Right cardiac atrium (tissue), 5 donors: ENCODE measurements around the gene DARS1. TPM values are rescaled to one million over a fixed set of nuclear protein-coding genes. Genes with fewer than 3 reads are reported as not detected.
"Not testable (repeated sequence)": the region's sequence is repeated elsewhere in the genome, so short reads cannot be mapped to it uniquely, and the experiment has no call there.

Source experiments
- ATAC-seq, 2 donors: fragments of 200-7000 bp; cut with Tn5 transposase; one replicate each; pipeline versions ENCODE4 v1.8.0 to v1.9.1; 2020; ENCODE audit warnings: moderate library complexity in 2 of 2, mild to moderate bottlenecking in 1 of 2
- DNase-seq, 3 donors: peaks; one replicate each; pipeline ENCODE4 v3.0.0-alpha.2; 2020
- H3K27ac ChIP-seq: one replicate; pipeline ENCODE4 v1.5.1; 2013; ENCODE audit warnings: mild to moderate bottlenecking, low read length, control low read depth, moderate library complexity
- H3K27me3 ChIP-seq: one replicate; pipeline ENCODE4 v1.6.1; 2013; ENCODE audit not compliant: control insufficient read depth, insufficient read depth
- H3K4me1 ChIP-seq: one replicate; pipeline ENCODE4 v1.6.1; 2013; ENCODE audit warnings: low read length; ENCODE audit not compliant: control insufficient read depth, insufficient read depth
- H3K4me3 ChIP-seq: one replicate; pipeline ENCODE4 v1.5.1; 2013; ENCODE audit warnings: low read length, control low read depth
- H3K9me3 ChIP-seq: one replicate; pipeline ENCODE4 v1.6.1; 2013; ENCODE audit warnings: low read length; ENCODE audit not compliant: control insufficient read depth
- WGBS: extraction: QIAGEN DNeasy Blood & Tissue Kit; methylation state at CpG from one replicate; pipeline ENCODE4 v1.1.7; 2013; 5-methylcytosine and 5-hydroxymethylcytosine counted together
- intact Hi-C, 4 donors: fragments of 100-400 bp; cut with DNase I; formaldehyde crosslinking; loops; one replicate each; pipeline versions ENCODE4 v1.11.0 to v1.14.0; 2022 to 2023
- polyA plus RNA-seq: library from polyadenylated mRNA; stranded (reverse); fragments of 200-250 nt; gene quantifications from one replicate; pipeline ENCODE4 v1.2.3, GENCODE V29; 2013
- total RNA-seq, 4 donors: library from RNA; stranded (reverse); fragmentation: NEBNext Ultra II Directional; extraction: Animal tissue kit (Norgen Biotek cat#: 25700); gene quantifications; one replicate each; pipeline ENCODE4 v1.2.1, GENCODE V29; 2021
- donor health status: healthy with polysubstance abuse.
- donor health status: DM: no; HTN: yes; CAD: no.
- donor health status: DM: no; HTN: no; CAD: no.
- donor health status: DM: no; HTN: yes; CAD: no; lungs with severe emphysema.
- donor health status: DM: yes; HTN: yes; CAD: no.

Gene DARS1
- total and polyA plus RNA-seq, 5 donors: 50.0 to 63.4 (median 54.4) TPM

DNA sequence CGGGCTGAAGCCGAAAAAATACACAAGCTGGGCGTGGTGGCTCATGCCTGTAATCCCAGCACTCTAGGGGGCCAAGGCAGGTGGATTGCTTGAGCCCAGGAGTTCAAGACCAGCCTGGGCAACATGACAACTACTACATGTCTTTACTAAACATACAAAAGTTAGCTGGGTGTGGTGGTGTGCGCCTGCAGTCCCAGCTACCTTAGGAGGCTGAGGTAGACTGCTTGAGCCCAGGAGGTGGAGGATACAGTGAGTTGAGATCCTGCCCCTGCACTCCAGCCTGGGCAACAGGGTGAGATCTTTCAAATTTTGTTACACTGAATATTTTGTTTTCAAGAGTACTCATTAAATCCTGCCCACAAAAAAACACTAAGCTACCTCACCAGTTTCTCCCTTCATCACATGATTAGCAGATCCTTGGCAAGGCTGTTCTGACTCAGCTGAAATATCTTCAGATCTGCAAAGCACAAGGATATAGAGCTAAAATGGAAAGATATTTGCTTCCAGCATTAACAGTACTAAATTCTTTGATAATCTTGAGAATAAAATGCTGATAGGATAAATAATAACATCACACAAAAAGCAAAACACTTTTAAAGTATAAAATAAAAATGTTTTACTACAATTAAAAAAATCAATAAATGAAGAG is 81.0 kb downstream of the DARS1 start:
- 97% methylated on average over 4 of the region's 4 CpGs for WGBS
- ATAC-seq (no peak), DNase-seq (no peak)
- intact Hi-C loops: no loop called here
- H3K27ac ChIP-seq: no peak overlapping the region
- H3K27me3 ChIP-seq: no peaks in the 10 kb centered on the region
- H3K4me1 ChIP-seq: no peaks in the 10 kb centered on the region
- H3K9me3 ChIP-seq: no peaks in the 10 kb centered on the region
- no peak overlapping the region for H3K4me3 ChIP-seq

DNA sequence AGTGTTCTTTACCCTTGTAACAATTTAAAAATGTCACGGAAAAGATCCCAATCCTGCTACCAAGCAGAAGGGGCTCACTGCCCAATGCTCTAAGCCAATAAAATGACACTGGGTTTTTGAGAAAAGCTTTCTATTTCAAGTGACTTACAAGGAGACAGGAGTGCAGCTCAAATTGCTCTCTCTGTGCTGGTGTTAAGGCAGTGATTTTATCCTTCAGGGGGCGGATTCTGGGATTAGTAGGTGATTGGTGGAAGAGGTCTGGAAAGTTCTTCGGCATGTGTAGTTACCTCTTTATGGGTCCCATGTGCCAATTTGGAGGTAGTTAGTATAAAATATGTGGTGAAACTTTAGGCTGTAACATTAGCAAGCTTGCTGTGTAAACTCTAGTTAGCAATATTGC is 81.8 kb downstream of the DARS1 start:
- 86% methylated on average over 3 of the region's 3 CpGs for WGBS
- ATAC-seq: no peak
- intact Hi-C loops: no loop called here

DNA sequence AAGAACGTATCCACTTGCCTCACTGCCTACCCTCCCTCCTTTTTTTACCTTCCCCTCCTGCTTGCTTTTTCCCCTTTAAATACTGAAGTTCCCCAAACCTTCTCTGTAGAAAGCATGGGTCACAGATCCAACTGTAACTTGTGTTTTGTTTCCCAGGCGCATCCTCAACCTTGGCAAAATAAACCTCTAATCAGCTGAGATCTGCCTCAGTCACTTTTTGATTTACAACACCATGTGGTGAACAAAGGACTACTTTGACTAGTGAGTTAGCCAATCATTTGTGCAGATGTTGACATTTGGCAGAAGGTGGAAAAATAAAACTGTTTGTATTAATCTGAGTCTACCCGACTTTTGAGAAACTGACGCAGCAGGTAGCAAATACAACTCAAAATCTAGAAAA is 85.9 kb downstream of the DARS1 start:
- ATAC-seq (no peak), DNase-seq (no peak)
- 82% methylated on average over 4 of the region's 4 CpGs for WGBS
- Histone ChIP-seq H3K4me1 (no peaks in the 10 kb centered on the region), H3K4me3 (no peak overlapping the region), H3K27ac (no peak overlapping the region), H3K9me3 (no peaks in the 10 kb centered on the region), H3K27me3 (no peaks in the 10 kb centered on the region)
- intact Hi-C loops: no loop called here

More for the DNA sequence above, 81.8 kb downstream of the DARS1 start:
- Histone ChIP-seq H3K27ac (no peak overlapping the region), H3K9me3 (no peaks in the 10 kb centered on the region), H3K27me3 (no peaks in the 10 kb centered on the region), H3K4me3 (no peak overlapping the region), H3K4me1 (no peaks in the 10 kb centered on the region)
- DNase-seq: no peak

DNA sequence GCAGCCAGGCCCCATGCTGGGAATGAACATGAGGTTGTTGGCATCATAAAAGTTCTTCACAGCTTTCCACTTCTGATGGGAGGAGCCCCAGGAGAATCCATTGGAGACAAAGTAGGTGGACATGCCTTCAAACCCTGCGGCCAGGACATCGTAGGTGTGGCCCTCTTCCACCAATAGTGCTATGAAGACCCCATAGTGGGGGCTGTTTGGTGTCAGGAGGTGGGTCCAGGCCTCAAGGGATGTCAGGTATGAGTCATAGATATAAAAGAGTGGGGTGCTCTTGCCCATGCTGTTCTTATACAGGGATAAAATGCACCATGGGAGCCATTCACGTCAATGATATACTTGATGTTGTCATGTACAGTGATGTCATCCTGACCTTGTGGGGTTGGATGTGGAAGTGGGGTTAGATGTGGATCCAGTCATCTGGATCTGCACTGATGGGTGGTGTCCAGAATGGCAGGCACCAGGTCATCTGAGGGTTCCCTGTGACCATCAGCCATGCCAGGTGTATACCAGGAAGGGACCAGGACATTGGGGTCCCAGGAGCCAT is 87.1 kb downstream of the DARS1 start:
- Histone ChIP-seq H3K4me3 (no peak overlapping the region), H3K4me1 (no peaks in the 10 kb centered on the region), H3K9me3 (no peaks in the 10 kb centered on the region), H3K27ac (no peak overlapping the region), H3K27me3 (no peaks in the 10 kb centered on the region)
- ATAC-seq: peak in 1 of 2 donors; percentile 11
- WGBS: 90% methylated on average over 3 of the region's 3 CpGs
- intact Hi-C loops: no loop called here
- no peak for DNase-seq

DNA sequence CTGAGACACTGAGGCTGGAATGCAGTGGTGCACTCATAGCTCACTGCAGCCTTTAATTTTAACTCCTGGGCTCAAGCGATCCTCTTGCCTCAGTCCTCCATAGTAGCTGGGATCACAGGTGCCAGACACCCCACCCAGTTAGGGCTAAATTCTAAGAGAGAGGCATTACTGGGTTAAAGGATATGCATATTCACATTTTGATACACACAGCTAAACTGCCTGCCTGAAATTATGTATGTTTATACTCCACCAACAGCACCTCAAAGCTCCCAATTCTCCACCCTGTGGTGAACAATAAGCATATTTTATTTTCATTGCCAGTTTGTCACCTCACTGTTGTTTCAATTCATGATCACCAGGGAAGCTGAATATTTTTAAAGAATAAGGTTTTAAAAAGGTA is 90.5 kb downstream of the DARS1 start:
- WGBS: 89% methylated on average over 1 of the region's 1 CpG
- no peaks in the 10 kb centered on the region for H3K4me1 ChIP-seq
- no peaks in the 10 kb centered on the region for H3K9me3 ChIP-seq
- no peak for ATAC-seq
- H3K27ac ChIP-seq: no peak overlapping the region
- H3K4me3 ChIP-seq: no peak overlapping the region
- H3K27me3 ChIP-seq: no peaks in the 10 kb centered on the region
- intact Hi-C loops: no loop called here
- no peak for DNase-seq

DNA sequence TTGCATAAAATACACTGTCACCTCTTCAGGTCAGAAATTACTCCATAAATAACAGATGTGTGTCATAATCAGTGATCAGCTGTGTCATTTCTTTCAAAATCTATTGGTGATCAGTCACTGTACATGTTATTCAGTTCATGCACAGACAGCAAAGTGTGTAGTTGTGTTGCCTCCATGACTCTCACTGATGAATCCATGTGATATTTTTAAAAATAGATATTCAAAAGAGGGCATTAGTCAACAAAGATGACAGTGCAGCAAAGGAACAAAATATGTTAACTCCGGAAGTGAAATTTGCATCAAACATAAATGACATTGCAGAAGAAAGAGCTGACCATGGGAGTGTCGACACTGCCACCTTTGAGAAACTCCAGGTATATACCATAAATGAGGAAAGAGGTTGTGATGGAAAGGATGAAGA is 92.0 kb downstream of the DARS1 start:
- ATAC-seq (no peak), DNase-seq (no peak)
- WGBS: 83% methylated on average over 2 of the region's 2 CpGs
- Histone ChIP-seq H3K4me1 (no peaks in the 10 kb centered on the region), H3K27ac (no peak overlapping the region), H3K9me3 (no peaks in the 10 kb centered on the region), H3K4me3 (no peak overlapping the region), H3K27me3 (no peaks in the 10 kb centered on the region)
- intact Hi-C loops: no loop called here

DNA sequence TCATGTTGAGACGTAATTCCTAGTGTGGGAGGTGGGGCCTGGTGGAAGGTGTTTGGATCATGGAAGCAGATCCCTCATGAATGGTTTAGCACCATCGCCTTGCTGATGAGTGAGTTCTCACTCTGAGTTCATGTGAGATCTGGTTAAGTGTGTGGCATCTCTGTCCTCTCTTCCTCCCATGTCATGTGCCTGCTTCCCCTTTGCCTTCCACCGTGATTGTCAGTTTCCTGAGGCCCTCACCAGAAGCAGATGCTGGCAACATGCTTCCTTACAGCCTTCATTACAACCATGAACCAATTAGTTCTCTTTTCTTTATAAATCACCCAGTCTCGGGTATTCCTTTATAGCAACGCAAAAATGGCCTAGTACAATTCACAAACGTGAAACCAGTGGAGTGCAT is 94.6 kb downstream of the DARS1 start:
- no peaks in the 10 kb centered on the region for H3K9me3 ChIP-seq
- H3K4me1 ChIP-seq: no peaks in the 10 kb centered on the region
- no peaks in the 10 kb centered on the region for H3K27me3 ChIP-seq
- no peak overlapping the region for H3K4me3 ChIP-seq
- 59% methylated on average over 6 of the region's 6 CpGs for WGBS
- ATAC-seq (peak in 1 of 2 donors; percentile 18), DNase-seq (no peak)
- intact Hi-C loops: no loop called here
- no peak overlapping the region for H3K27ac ChIP-seq

DNA sequence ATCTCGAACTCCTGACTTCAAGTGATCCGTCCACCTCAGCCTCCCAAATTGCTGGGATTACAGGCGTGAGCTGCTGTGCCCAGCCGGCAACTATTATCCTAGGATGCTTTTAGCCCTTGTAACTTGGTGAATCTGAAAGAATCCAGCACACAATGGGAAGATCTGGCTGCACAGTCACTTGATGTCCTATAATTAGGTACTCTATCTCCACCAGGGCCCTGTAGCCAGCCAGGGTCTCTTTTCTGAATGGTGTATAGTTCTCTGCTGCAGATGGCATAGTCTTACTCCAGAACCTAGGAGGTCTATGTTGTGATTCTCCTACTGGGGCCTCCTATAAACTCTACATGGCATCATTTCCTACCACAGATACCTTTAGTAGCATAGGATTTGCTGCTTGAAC is 95.3 kb downstream of the DARS1 start:
- intact Hi-C loops: no loop called here
- DNase-seq: no peak
- 79% methylated on average over 4 of the region's 4 CpGs for WGBS

DNA sequence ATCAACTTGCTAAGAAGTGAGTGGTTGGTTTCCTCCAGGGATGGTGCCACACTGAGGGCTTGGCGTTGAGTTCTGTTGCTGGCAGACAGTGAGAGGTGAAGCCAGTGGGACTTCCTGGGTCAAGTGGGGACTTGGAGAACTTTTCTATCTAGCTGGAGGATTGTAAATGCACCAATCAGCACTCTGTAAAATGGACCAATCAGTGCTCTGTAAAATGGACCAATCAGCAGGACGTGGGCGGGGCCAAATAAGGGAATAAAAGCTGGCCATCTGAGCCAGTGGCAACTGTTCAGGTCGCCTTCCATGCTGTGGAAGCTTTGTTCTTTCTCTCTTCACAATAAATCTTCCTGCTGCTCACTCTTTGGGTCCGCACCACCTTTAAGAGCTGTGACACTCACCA is 96.8 kb downstream of the DARS1 start:
- H3K9me3 ChIP-seq, DNase-seq, intact Hi-C loops, H3K27ac ChIP-seq, H3K27me3 ChIP-seq, H3K4me3 ChIP-seq, H3K4me1 ChIP-seq, ATAC-seq: not testable (repeated sequence)
- 87% methylated on average over 5 of the region's 5 CpGs for WGBS

More for the DNA sequence above, 95.3 kb downstream of the DARS1 start:
- Histone ChIP-seq H3K4me3 (no peak overlapping the region), H3K4me1 (no peaks in the 10 kb centered on the region), H3K9me3 (no peaks in the 10 kb centered on the region), H3K27me3 (no peaks in the 10 kb centered on the region), H3K27ac (no peak overlapping the region)
- peak; percentile 46 to 73 for ATAC-seq

DNA sequence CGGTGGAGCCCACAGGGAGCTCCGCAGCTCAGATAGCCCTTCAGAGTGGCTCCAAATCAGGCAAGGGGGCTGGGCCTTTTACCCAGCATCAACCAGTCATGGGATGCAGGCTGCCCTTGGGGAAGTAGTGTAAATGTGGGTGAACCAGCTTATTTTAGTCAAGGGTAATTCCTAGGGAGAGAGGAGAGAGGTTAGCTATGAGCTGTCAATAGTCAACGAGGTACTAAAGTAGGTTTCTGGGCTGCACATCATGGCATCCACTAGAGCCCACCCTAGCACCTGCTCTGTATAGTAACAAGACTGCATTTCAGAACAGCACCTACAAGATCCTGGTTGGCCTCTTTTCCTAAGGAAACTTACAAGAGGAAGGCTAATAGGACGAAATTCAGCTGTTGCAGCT is 99.7 kb downstream of the DARS1 start:
- DNase-seq (no peak), ATAC-seq (no peak)
- Histone ChIP-seq H3K27me3 (no peaks in the 10 kb centered on the region), H3K27ac (no peak overlapping the region), H3K4me1 (no peaks in the 10 kb centered on the region), H3K4me3 (no peak overlapping the region), H3K9me3 (no peaks in the 10 kb centered on the region)
- 86% methylated on average over 4 of the region's 4 CpGs for WGBS
- intact Hi-C loops: no loop called here

DNA sequence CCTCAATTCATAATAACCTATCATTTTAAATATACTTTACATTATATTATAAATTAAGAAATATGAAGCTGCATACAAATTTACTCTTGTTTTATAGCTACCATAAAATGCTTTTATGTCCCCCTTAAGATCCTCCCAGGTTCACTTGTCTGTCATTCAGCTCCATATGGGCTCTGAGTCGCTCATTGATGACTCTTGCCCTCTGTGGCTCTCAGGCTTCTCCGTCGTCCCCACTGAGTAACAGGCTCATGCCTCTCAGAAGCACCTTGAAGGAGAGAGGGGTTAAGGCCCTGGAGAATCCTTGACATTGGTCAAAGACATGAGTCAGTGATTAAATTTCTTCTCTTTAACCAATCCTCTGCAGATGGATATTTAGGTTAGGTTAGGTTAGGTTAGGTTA is 103.0 kb downstream of the DARS1 start:
- Histone ChIP-seq H3K27me3 (no peaks in the 10 kb centered on the region), H3K4me1 (no peaks in the 10 kb centered on the region), H3K27ac (no peak overlapping the region), H3K4me3 (no peak overlapping the region), H3K9me3 (no peaks in the 10 kb centered on the region)
- ATAC-seq (no peak), DNase-seq (no peak)
- 67% methylated on average over 3 of the region's 3 CpGs for WGBS
- intact Hi-C loops: no loop called here

DNA sequence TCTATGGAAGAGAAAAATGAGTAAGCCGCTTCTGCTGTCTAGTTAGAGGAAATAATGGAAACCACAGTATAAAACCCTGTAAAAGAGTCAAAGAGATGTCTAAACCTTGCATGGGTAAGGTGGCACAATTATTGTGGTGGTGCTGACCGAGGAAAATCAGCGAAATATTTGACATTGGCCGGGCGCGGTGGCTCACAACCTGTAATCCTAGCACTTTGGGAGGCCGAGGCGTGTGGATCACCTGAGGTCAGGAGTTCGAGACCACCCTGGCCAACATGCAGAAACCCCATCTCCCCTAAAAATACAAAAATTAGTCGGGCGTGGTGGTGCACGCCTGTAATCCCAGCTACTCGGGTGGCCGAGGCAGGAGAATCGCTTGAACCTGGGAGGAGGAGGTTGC is 108.7 kb downstream of the DARS1 start:
- 85% methylated on average over 15 of the region's 15 CpGs for WGBS
- peak overlapping the region; percentile 75 for H3K4me3 ChIP-seq
- H3K27me3 ChIP-seq, H3K9me3 ChIP-seq, H3K4me1 ChIP-seq, H3K27ac ChIP-seq, DNase-seq, intact Hi-C loops: not testable (repeated sequence)
- ATAC-seq: peak in 1 of 2 donors; percentile 14
